HL-60 (cell line): ENCODE measurements around the gene CBLB.

Experiments
- GABPA ChIP-seq: IDR thresholded peaks from 2 replicates; pipeline ENCODE4 v1.6.1; 2012; ENCODE audit warnings: low read depth
- POLR2AphosphoS5 ChIP-seq: IDR thresholded peaks from 2 replicates; pipeline ENCODE4 v1.6.1; 2012; ENCODE audit warnings: low read depth
- REST ChIP-seq: IDR thresholded peaks from 2 replicates; pipeline ENCODE4 v1.6.1; 2012; ENCODE audit warnings: low read depth; ENCODE audit not compliant: insufficient replicate concordance
- SPI1 ChIP-seq: IDR thresholded peaks from 2 replicates; pipeline ENCODE4 v1.6.1; 2012; ENCODE audit warnings: low read depth, mild to moderate bottlenecking, borderline replicate concordance
- TF ChIP-seq, protein P1 (sequence below): IDR thresholded peaks from one replicate; pipeline ENCODE4 v1.5.1; 2011; ENCODE audit warnings: low read length, control low read depth, inconsistent platforms; ENCODE audit not compliant: insufficient read depth

- no peak for TF ChIP-seq POLR2AphosphoS5
- TF ChIP-seq SPI1 = no peak
- TF ChIP-seq, protein P1, sequence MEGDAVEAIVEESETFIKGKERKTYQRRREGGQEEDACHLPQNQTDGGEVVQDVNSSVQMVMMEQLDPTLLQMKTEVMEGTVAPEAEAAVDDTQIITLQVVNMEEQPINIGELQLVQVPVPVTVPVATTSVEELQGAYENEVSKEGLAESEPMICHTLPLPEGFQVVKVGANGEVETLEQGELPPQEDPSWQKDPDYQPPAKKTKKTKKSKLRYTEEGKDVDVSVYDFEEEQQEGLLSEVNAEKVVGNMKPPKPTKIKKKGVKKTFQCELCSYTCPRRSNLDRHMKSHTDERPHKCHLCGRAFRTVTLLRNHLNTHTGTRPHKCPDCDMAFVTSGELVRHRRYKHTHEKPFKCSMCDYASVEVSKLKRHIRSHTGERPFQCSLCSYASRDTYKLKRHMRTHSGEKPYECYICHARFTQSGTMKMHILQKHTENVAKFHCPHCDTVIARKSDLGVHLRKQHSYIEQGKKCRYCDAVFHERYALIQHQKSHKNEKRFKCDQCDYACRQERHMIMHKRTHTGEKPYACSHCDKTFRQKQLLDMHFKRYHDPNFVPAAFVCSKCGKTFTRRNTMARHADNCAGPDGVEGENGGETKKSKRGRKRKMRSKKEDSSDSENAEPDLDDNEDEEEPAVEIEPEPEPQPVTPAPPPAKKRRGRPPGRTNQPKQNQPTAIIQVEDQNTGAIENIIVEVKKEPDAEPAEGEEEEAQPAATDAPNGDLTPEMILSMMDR = no peak
- TF ChIP-seq REST = no peak
- no peak for TF ChIP-seq GABPA
These were observed 36.5 kb upstream of the CBLB start for GRCh38 chr3:105905328-105905727.
